ENCODE measurements around the gene CILP.
A peak's percentile ranks its signal among the peaks of the same experiment; 100 is the strongest.
"Not testable (repeated sequence)": the region's sequence is repeated elsewhere in the genome, so short reads cannot be mapped to it uniquely, and the experiment has no call there.

CILP gene

DNA sequence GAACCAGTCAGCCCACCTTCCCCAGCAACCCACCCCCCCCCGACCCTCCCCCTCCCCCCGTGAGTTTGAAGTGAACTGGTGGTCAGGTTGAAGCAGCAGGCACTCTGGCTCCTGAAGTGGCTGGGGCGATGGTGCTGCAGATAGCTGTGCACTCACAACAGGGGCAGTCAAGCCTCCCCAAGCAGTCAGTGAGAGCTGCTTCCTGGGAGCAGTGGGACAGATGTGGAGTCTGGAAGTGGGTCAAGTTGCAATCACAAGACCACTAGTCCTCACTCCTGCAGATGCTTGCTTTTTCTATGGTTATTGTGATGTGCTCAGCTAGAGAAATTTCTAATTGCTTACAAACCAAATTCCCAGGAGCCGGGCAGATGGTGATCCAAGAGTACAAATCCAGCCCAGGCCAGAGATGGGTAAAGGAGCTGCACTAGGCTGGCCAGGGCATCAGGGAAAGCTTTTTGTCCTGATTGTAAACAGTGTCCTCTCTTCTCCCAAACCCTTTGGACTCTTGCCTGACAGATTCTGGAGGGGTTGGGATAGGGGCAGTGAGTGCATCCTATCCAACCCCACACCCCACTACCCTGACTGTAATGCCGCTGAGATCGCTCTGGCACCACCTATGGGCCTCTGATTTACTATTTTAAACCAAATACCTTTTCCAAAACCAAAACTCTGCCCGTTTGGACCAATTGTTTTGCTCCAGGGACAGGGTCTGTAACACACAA, 16.3 kb downstream of the CILP start:
- DNase-seq, result no peak

DNA sequence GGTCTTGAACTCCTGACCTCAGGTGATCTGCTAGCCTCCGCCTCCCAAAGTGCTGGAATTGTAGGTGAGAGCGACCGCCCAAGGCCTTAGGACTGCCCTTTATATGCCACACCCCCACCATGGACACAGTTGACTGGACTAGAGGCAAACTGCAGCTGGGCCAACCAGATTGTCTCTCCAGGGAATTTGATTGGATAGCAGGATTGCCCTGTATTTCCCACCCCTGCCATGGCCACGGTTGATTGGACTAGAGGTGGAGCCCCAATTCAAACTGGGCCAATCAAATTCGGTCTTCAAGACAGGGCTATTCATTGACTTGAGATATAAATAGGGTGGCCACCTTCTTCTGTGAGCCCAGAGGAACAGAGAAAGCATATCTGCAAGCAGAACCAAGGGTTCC, 19.3 kb downstream of the CILP start:
- DNase-seq, result no peak

DNA sequence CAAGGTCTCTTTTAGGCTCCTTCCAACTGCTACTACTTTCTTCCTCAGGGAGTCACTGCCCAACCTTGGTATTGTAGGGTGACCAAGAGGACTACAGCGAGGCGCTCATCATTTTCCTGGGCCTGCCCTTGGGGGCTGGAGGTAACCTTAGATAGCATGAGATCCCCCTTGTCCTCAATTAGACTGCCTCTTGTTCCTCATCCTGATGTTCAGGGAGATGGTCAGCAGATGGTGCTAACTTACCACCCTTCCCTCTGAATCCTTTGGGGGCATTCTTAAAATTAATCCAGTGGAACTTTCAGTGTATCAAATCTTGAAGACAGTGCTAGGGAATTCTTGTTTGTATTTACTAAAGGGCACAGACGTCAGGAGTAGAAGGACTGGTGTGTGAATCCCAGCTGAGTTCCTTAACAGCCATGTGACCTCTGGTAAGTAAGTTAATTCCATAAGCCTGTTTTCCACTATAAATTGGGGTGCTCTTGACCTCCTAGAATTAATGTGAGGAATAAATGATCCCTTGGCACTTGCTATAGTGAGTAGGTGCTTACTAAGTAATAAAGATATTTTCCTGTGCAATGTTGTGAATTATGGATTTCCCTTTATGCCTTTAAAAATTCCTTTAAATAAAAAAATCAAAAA, 22.1 kb downstream of the CILP start:
- peak; percentile 40 to 55 for DNase-seq

DNA sequence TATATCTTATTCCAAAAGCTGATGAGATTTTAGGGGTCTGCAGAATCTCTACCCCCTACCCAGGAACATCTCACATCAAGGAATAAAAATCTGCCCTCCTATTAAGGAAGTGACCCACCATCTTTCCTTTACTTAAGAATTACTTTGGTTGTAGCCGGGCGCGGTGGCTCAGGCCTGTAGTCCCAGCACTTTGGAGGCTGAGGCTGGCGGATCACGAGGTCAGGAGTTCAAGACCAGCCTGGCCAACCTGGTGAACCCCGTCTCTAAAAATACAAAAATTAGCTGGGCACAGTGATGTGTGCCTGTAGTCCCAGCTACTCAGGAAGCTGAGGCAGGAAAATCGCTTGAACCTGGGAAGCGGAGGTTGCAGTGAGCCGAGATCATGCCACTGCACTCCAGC, 22.8 kb downstream of the CILP start:
- not testable (repeated sequence) for DNase-seq

DNA sequence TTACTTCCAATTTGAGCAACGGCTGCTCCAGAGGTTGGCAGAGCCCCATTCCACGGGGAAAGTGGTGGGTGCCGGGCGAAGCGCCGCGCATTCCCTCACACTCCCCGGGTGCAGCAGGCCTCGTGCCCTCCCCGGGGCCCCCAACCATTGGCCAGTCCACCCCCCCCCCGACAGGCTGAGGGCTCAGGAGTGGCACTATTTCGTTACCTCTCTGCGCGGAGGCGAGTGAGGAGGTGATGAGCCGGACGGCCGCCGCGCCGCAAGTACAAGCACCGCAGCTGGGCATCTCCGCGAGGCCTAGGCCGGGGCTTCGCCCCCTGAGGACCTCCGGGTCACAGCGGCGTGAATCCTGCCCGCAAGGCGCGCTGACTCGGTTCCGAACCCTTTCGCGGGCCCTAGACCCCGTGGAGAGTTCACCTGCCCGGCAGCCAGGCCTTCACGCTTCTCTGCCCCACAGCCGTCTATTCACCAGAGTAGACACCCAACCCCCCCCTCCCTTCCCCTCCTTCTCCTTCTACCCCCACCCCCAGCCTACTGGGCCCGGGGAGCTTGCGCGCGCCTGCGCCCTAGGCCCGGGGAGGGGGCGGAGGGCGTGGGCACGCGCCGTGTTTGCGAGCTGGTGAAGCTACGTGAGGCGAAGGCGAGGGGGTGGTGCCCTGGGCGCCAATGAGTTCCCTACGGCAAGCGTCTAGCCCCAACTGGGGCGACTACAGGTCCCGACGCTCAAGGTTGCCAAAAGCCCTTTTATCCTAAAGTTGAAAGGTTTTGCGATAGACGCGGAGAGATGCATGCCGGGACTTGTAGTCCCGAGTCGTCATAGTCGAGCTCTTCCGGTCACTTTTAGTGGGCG, 26.2 kb downstream of the CILP start, which contains the start of gene CLPX:
Gene CLPX (minus strand): TSS at position 475 of the 850 bp plus-strand sequence. CDS start 189 bp downstream, at position 286.
- peak; percentile 91 to 94 for DNase-seq

DNA sequence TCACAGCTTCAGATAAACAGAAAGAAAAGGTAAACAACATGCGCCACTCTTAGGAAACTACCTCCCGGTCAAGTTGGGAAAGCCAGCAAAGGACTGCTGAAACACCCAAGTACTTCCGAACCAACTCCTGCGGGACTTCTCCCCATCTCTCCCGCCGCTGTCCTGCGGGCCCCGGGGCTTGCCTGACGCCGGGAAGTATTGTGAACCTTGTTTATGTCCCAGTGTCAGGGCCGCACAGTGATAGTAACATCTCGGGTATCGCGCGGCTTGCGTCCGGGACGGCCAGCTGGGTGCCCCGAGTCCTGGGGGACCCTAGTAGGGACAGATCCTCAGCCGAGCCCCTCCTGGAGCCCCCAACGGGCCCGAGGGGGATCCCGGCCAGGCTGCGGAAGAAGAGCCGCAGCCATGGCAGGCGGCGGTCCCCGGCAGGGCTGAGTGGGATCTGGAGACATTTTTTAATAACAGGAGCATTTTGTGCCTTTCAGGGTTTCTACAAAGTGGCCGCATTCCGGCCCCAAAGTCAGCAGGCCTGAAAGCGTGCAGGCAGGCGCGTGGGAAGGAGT, 26.9 kb downstream of the CILP start:
- peak in 1 of 2 experiments; percentile 37 for DNase-seq

DNA sequence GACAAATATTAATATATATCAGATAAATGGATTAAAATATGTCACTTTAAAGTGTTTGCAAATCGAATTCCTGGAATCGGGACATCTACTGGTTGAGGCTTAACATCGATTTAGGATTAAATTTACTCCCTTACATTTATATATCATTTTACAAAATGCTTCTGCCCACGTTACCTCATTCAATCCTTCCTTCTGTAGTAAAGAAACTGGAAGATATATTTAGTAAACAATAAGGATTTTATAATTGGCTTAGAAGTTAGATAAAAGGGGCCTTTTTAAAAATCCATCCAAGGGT, 27.5 kb downstream of the CILP start:
- DNase-seq, result no peak

DNA sequence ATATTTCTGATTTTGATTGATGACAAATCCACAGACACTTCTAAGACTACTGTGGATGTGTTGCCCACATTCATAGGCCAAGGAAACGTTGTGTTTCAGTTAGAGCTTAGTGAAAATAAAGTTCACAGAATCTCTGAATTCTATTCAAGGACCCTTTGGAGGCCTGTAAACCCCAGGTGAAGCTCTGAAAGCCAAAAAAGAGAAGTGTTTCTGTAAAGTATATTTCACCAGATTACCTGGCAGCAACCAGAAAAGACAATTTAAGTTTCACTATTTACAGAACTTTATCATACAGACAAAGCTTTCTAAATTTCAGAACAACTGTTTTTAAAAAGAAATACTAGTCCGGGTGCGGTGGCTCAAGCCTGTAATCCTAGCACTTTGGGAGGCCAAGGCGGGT, 28.7 kb downstream of the CILP start:
- no peak for DNase-seq

DNA sequence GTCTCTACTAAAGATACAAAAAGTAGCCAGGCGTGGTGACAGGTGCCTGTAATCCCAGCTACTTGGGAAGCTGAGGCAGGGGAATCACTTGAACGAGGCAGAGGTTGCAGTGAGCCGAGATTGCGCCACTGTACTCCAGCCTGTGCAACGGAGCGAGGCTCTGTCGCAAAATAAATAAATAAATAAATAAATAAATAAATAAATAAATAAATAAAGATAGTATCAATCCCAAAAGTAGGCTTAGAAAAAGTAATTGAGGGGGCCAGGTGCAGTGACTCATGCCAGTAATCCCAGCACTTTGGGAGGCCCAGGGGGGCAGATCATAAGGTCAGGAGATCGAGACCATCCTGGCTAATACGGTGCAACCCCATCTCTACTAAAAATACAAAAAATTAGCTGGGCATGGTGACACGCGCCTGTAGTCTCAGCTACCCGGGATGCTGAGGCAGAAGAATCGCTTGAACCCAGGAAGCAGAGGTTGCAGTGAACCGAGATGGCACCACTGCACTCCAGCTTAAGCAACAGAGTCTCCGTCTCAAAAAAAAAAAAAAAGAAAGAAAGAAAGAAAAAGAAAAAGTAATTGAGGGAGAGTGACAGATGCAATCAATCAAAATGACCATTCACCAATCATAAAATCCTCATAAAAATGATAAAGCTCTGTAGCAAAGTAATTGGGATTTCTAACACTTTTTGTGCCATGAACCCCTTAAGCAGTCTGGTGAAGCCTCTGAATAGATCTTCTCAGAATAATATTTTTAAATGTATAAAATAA, 29.5 kb downstream of the CILP start:
- not testable (repeated sequence) for DNase-seq

DNA sequence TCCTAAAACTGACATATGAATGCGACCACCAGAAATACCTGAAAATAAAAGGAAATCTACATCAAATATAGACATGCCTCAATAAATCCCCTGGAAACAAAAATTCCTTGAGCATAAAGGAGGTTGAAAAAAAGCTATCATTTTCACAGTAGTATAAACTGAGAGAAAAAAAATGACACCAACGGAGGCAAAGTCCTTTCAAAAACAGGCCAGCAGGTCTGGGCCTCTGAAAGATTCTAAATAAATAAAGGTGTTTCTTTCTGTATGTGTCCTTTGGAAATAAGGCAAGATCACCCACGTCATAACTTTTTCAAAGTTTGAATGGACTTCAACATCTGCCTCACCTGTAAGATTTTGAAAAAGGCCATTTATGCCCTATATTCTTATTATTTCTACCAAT, 31.1 kb downstream of the CILP start:
- no peak for DNase-seq

DNA sequence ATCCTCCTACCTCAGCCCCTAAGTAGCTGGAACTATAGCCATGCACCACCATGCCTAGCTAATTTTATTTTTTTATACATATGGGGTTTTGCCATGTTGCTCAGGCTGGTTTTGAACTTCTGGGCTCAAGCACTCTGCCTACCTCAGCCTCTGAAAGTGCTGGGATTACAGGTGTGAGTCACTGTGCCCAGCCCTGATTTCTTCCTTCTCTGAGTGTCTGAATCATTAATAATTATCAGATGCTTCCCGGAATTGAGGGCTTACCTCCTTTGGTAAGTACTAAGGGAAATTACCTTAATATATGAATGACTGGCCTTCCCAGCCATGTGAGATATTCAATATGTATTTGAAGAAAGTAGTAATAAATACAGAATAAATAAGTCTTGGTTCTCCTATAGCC, 33.4 kb downstream of the CILP start:
- no peak for DNase-seq

DNA sequence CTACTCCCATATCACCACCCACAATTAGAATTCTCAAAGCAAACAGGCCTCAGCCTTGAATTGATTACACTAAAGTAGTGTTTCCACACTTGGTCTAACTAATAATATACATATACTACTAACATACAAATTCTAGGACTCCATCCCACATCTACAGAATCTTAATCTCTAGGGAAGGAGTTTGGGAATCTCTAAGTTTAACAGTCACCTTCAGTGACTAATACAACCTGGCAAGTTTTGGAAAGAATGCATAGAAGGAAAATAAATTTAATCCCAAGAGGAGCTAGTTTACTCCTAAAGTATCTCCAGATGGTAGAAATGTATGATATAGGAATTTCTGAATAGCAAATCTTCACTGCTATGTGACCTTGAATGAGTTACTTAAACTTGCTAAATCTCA, 35.2 kb downstream of the CILP start:
- DNase-seq, result no peak

DNA sequence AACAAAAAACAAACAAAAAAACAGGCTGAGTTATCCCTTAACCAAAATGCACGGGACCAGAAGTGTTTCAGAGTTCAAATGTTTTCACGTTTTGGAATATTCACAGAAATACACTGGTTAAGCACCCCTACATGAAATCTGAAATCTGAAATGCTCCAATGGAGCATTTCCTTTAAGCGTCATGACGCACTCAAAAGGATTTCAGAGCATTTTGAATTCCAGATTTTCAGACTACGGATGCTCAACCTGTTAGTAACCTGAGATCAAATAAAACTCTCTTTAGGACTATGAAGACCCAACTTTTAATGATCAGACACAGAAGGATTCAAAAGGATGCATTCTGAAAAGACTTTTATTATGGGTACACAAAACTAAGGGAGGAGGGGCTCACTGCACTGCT, 35.8 kb downstream of the CILP start:
- DNase-seq, result no peak

DNA sequence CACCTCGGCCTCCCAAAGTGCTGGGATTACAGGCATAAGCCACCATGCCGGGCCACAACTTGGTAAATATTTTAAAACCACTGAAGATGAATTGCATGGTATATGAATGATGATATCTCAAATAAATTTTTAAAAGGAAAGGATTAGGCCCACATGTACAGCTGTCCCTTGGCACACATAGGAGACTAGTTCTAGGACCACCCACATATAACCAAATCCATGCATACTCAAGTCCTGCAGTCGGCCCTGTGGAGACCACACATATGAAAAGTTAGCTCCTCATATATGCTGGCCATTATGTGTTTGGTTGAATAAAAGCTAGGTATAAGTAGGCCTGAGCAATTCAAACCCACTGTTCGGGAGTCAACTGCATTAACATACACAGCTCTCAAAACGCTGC, 36.8 kb downstream of the CILP start:
- no peak for DNase-seq

DNA sequence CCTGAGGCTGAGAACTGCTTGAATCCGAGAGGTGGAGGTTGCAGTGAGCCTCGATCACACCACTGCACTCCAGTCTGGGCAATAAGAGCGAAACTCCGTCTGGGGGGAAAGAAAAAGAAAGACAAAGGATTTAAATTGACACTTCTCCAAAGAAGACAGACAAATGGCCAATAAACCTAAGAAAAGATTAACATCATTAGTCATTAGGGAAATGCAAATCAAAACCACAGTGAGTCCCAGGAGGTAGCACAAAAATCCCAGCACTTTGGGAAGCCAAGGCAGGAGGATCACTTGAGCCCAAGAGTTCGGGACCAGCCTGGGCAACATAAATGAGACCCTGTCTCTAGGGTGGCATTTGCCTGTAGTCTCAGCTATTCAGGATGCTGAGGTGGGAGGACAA, 38.7 kb downstream of the CILP start:
- no peak for DNase-seq

DNA sequence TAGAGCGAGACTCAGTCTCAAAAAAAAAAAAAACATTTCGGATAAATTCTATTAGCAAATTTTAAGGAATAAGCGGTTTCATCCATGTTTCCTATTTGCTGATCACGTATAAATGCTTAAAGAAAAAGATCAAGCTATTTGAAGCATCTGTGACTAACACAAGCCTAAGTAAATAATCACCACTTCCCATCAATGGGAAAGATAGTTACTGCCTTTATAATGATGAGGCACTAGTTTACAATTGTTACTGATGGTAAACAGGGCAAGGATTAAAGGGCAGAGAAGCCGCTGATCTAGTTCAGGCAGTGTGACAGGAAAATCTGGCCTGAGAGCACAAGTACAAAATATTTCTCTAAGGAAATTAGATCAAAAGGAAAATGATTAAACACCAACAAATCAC, 39.8 kb downstream of the CILP start:
- no peak for DNase-seq

DNA sequence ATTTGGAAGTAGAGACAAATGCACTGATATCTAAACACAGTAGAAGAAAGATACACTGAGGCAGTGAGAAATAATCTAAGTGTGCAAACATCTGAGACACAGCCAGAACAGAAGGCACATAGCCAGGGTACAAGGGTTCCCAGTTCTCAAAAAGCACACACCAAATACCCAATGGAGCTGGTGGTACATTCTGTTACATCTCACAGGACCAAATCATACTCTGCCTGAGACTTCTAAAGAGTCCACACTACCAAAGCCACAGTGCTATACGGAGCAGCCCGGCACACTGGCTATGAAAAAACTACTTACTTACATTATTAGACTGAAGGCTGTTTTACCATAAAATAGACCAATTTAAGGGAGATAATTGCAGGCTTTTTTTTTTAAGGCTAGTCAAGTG, 45.4 kb downstream of the CILP start:
- no peak for DNase-seq

DNA sequence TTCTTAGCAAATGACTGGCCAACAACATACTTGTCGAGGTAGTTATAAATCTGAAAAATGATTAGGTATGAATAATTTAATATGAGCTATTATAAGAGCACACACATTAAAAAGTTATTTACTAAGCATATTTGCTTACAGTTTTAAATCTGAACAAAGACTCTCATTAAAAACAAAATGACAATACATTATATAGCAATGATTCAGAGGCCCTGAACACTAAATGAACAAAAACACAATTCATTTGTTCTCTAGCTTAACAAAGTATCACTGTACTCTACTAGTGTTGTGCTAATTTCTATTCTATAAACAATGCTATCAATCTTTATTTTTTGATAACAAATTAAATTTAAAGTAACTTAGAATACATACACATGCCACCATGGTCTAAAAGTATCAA, 47.1 kb downstream of the CILP start:
- DNase-seq, result no peak

DNA sequence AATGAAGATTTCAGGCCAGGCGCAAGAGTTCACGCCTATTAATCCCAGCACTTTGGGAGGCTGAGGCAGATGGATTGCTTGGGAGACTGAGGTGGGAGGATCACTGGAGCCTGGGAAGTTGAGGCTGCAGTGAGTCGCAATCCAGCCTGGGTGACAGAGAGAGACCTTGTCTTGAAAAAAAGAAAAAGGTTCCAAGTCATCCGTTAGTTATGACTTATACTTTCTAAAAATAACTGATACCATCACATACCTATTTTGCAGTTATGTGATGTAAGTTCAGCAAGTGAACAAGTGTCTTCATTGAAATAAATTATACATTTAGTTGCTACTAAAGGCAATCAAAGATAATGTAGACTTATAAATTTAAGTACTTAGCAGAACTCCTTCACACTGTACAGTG, 48.2 kb downstream of the CILP start:
- DNase-seq, result no peak

DNA sequence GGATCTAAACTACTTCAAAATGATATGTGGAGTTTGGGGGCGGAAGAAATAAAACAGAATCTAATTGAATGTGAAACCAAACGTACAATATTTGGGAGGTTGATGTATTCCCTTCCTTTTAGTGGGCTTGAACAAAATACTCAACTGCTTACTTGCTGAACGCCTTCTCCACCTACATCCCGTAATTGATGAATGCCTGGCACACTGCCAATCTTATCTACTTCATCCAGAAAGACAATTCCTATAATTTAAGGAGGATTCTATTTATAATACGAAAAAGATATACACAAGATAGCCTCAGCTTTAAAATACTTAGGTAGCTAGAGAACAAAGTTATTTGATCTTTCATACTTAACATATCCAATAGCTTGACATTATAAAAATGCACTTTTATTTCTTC, 54.6 kb downstream of the CILP start:
- no peak for DNase-seq

DNA sequence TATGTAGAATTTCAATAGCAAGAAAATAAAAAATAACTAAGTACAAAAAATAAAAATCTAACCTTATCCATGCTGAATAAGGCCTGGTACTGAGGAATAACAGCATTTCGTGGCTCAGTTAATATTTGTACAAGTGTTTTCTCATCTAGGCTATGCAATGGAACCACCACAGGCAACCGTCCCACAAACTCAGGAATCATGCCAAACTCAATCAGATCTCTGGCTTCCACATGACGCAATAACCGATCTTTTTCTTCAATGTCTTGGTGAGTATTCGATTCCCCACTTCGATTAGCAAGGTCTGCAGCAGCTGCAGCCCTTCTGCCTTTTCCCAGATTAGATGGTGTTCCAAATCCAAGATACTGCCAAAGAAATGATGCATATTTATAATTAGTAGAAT, 56.6 kb downstream of the CILP start:
- no peak for DNase-seq

DNA sequence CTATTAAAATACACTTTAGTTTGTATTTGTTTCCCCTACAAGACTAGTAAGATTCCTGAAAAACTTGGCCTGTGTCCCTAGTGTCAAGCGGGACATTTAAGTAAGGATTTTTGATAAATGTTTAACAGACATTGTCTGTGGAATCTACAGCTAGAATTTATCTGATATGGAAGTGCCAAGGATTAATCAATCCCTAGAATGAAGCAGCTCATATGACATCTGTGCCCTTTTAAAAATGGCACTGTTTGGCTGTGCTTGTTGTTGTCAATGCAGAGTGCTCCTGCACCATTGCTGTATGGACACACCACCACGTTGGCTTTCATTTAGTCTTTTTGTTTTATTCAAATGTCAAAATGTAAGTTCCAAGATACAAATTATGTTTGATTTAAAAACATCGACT, 63.4 kb downstream of the CILP start:
- DNase-seq, result no peak

DNA sequence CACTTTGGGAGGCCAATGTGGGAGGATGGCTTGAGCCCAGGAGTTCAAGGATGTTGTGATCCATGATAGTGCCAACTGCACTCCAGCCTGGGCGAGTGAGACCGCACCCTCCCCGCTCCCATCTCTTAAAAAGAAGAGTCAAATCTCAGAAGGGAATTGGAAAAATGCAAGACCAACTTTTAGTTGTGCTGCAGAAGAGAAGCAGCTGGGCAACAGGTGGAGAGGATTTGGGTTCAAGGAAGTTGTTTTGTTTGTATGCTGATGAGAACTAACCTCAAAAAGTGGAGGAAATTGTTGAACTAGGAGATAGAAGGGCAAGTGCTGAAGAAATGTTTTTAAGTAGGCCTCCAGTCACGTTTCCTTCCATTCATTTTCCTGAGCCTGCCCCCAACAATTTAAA, 64.8 kb downstream of the CILP start:
- no peak for DNase-seq
